Inferior parietal cortex (tissue), 1 donor: ENCODE measurements around the gene CXCL17.
A peak's percentile ranks its signal among the peaks of the same experiment; 100 is the strongest.
"Not testable (repeated sequence)": the region's sequence is repeated elsewhere in the genome, so short reads cannot be mapped to it uniquely, and the experiment has no call there.

ENCODE experiments used
- DNase-seq: peaks from one replicate; pipeline ENCODE4 v3.0.0-alpha.2; 2016; ENCODE audit errors: extremely low spot score

CXCL17 gene

GRCh38 chr19:42465827-42466280 lies 23.1 kb upstream of the CXCL17 start:
- DNase-seq: no peak

GRCh38 chr19:42461700-42462324 lies 19.1 kb upstream of the CXCL17 start:
- DNase-seq: peak; percentile 86

- not testable (repeated sequence) for DNase-seq
Observed at GRCh38 chr19:42461231-42461630, 18.5 kb upstream of the CXCL17 start.

GRCh38 chr19:42459926-42460325 lies 17.2 kb upstream of the CXCL17 start:
- DNase-seq: no peak

- DNase-seq: no peak
Observed at GRCh38 chr19:42455621-42456081, 12.9 kb upstream of the CXCL17 start.

- DNase-seq: no peak
Observed at GRCh38 chr19:42455086-42455485, 12.3 kb upstream of the CXCL17 start.

GRCh38 chr19:42452590-42452989 lies 9.8 kb upstream of the CXCL17 start:
- DNase-seq: no peak

GRCh38 chr19:42450314-42450934 lies 7.7 kb upstream of the CXCL17 start:
- DNase-seq: peak; percentile 87

GRCh38 chr19:42448306-42448705 lies 5.6 kb upstream of the CXCL17 start:
- not testable (repeated sequence) for DNase-seq

GRCh38 chr19:42445948-42446347 lies 3.2 kb upstream of the CXCL17 start:
- no peak for DNase-seq

- DNase-seq: no peak
Observed at GRCh38 chr19:42443944-42444398, 1.2 kb upstream of the CXCL17 start.

- no peak for DNase-seq
Observed at GRCh38 chr19:42441049-42441445, 1.7 kb downstream of the CXCL17 start.

- peak; percentile 63 for DNase-seq
Observed at GRCh38 chr19:42440357-42441048, 2.2 kb downstream of the CXCL17 start.

GRCh38 chr19:42436006-42436405 lies 6.7 kb downstream of the CXCL17 start:
- DNase-seq: no peak

GRCh38 chr19:42435316-42435715 lies 7.4 kb downstream of the CXCL17 start:
- DNase-seq: no peak

GRCh38 chr19:42433503-42434260 lies 9.1 kb downstream of the CXCL17 start:
- peak; percentile 82 for DNase-seq

GRCh38 chr19:42431486-42431885 lies 11.3 kb downstream of the CXCL17 start:
- DNase-seq: no peak

- DNase-seq: no peak
Observed at GRCh38 chr19:42428676-42429075, 14.1 kb downstream of the CXCL17 start.

- DNase-seq: no peak
Observed at GRCh38 chr19:42427313-42427712, 15.4 kb downstream of the CXCL17 start, which contains the start of gene LIPE. TSS of gene LIPE (minus strand) at chr19:42427388. CDS start at chr19:42427149, 239 bp downstream.

GRCh38 chr19:42426643-42427042 lies 16.1 kb downstream of the CXCL17 start:
- DNase-seq: no peak

- DNase-seq: no peak
Observed at GRCh38 chr19:42424712-42425131, 18.0 kb downstream of the CXCL17 start.

- no peak for DNase-seq
Observed at GRCh38 chr19:42424345-42424707, 18.4 kb downstream of the CXCL17 start.
